Measurements from ENCODE around the gene LBR. TPM values are rescaled to one million over a fixed set of nuclear protein-coding genes. Genes with fewer than 3 reads are reported as not detected.

The LBR gene
- total RNA-seq, 3 donors from 2014 or later, result 87.9 to 161 (median 123) TPM

GRCh38 chr1:225470211-225471108 lies 42.6 kb upstream of the LBR start:
- ATAC-seq, result no peak
- intact Hi-C loops (cut with DNase I, micrococcal nuclease), result loop anchor here (10.0 kb wide), 2 partner anchors 444 to 504 kb away; no protein-coding TSS in a partner anchor
- TF ChIP-seq CTCF (IDR thresholded peaks at IDR 0.05), result no peak

GRCh38 chr1:225469051-225469450 lies 41.2 kb upstream of the LBR start:
- DNase-seq, result no peak
- Histone ChIP-seq H3K4me1 (ENCODE audit: low read depth) (peaks cover 3% of the 10 kb centered on the region), H3K9me3 (no peaks in the 10 kb centered on the region), H3K4me3 (no peak overlapping the region), H3K36me3 (ENCODE audit: low read depth) (no peaks in the 10 kb centered on the region)
- intact Hi-C loops (cut with DNase I, micrococcal nuclease), result no loop called here
- ATAC-seq, result no peak
- TF ChIP-seq CTCF (IDR thresholded peaks at IDR 0.05), result no peak

More at GRCh38 chr1:225470211-225471108, 42.6 kb upstream of the LBR start:
- no peaks in the 10 kb centered on the region for H3K9me3 ChIP-seq
- H3K4me1 ChIP-seq (ENCODE audit: low read depth), result peaks cover 8% of the 10 kb centered on the region
- no peak for DNase-seq
- H3K36me3 ChIP-seq (ENCODE audit: low read depth), result no peaks in the 10 kb centered on the region
- no peak overlapping the region for H3K4me3 ChIP-seq

DNA sequence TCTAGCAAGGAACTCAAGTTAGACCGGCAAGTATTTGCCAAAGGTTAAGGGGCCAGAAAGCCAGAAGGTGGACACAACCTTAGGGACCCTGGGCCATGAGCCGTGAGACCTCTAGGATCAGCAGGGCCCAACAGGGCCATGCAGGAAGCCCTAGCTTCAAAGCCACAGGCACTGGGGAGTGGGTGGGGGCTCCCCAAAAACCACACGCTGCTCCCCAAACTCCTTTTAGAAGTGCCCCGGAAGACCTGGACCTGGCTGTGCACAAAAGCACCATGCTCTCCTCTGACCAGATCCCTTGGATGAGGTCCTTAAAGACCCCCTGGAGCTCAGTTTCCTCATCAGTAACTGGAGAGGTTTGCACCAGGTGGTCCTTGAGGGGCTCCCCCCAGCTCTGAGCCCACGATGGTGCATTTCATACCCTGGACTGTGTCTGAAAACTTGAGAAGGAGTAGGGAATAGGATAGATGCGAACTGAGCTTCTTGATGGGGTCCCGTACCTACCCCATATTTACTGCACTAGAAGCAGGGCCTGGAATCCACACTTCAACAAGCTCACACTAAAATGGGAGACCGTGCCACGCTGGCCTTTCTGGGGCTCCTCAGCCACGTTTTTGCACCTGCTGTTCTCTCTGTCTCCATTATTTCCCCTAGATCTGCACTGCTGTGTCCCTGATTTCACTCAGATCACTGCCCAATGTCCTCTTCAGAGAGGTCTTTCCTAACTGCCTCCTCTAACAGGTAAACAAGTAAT lies 40.6 kb upstream of the LBR start:
- H3K4me1 ChIP-seq (ENCODE audit: low read depth), result peaks cover 5% of the 10 kb centered on the region
- intact Hi-C loops (cut with DNase I, micrococcal nuclease), result no loop called here
- TF ChIP-seq CTCF (IDR thresholded peaks at IDR 0.05), result no peak
- DNase-seq (no peak), ATAC-seq (no peak)
- H3K36me3 ChIP-seq (ENCODE audit: low read depth), result no peaks in the 10 kb centered on the region
- no peak overlapping the region for H3K4me3 ChIP-seq
- H3K9me3 ChIP-seq, result no peaks in the 10 kb centered on the region

GRCh38 chr1:225467193-225468020 lies 39.6 kb upstream of the LBR start:
- H3K36me3 ChIP-seq (ENCODE audit: low read depth), result no peaks in the 10 kb centered on the region
- no peak overlapping the region for H3K4me3 ChIP-seq
- intact Hi-C loops (cut with DNase I, micrococcal nuclease), result no loop called here
- H3K9me3 ChIP-seq, result no peaks in the 10 kb centered on the region
- peak; percentile 75 for ATAC-seq
- peak; percentile 72 to 89 (median 74) for DNase-seq
- no peak for TF ChIP-seq CTCF (IDR thresholded peaks at IDR 0.05)
- peaks cover 14% of the 10 kb centered on the region for H3K4me1 ChIP-seq (ENCODE audit: low read depth)

DNA sequence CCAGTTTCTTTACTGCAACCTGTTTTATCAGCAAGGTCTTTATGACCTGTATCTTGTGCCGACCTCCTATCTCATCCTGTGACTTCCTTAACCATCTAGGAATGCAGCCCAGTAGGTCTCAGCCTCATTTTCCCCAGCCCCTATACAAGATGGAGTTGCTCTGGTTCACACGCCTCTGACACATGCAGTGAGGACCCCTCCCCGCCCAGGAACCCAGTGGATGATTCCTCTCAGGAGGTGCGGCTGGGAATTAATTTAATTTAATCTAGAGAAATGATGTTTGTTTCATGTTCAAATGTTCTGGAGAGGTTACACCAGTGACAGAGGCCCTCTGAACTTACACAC lies 39.0 kb upstream of the LBR start:
- intact Hi-C loops (cut with DNase I, micrococcal nuclease), result no loop called here
- DNase-seq, result no peak

More for the DNA sequence above, 39.0 kb upstream of the LBR start:
- Histone ChIP-seq H3K9me3 (no peaks in the 10 kb centered on the region), H3K36me3 (ENCODE audit: low read depth) (no peaks in the 10 kb centered on the region), H3K4me1 (ENCODE audit: low read depth) (peaks cover 14% of the 10 kb centered on the region), H3K4me3 (no peak overlapping the region)
- TF ChIP-seq CTCF (IDR thresholded peaks at IDR 0.05), result no peak
- no peak for ATAC-seq

Measured in mucosa of descending colon (tissue), 3 donors.